Stimulated activated CD8-positive, alpha-beta memory T cell treated with anti-CD3 and anti-CD28 coated beads, Interleukin-4, amount 100 ng/mL, for 4 hours (primary cell): ENCODE measurements around the gene OBP2B.
A peak's percentile ranks its signal among the peaks of the same experiment; 100 is the strongest.
"Not testable (repeated sequence)": the region's sequence is repeated elsewhere in the genome, so short reads cannot be mapped to it uniquely, and the experiment has no call there.

Experiments
- DNase-seq, 2 donors: peaks; one replicate each; pipeline ENCODE4 v3.0.0-alpha.2; 2020; ENCODE audit warnings: low read depth in 2 of 2, low spot score in 1 of 2

The OBP2B gene

GRCh38 chr9:133238851-133239532 lies 29.9 kb upstream of the OBP2B start:
- DNase-seq = peak; percentile 10 to 20

- no peak for DNase-seq
Measured at GRCh38 chr9:133238272-133238850, 29.3 kb upstream of the OBP2B start.

- no peak for DNase-seq
Measured at GRCh38 chr9:133237035-133237731, 28.1 kb upstream of the OBP2B start.

GRCh38 chr9:133236291-133237034 lies 27.4 kb upstream of the OBP2B start:
- not testable (repeated sequence) for DNase-seq

- no peak for DNase-seq
Measured at GRCh38 chr9:133235549-133236222, 26.6 kb upstream of the OBP2B start.

- DNase-seq = no peak
Measured at GRCh38 chr9:133234577-133235322, 25.7 kb upstream of the OBP2B start.

GRCh38 chr9:133233681-133234432 lies 24.8 kb upstream of the OBP2B start:
- DNase-seq = no peak

GRCh38 chr9:133231934-133232568 lies 23.0 kb upstream of the OBP2B start:
- DNase-seq = not testable (repeated sequence)

GRCh38 chr9:133230514-133230913 lies 21.5 kb upstream of the OBP2B start:
- not testable (repeated sequence) for DNase-seq

- DNase-seq = no peak
Measured at GRCh38 chr9:133230093-133230492, 21.0 kb upstream of the OBP2B start.

- not testable (repeated sequence) for DNase-seq
Measured at GRCh38 chr9:133228474-133229193, 19.6 kb upstream of the OBP2B start.

GRCh38 chr9:133227996-133228395 lies 18.9 kb upstream of the OBP2B start:
- not testable (repeated sequence) for DNase-seq

- no peak for DNase-seq
Measured at GRCh38 chr9:133227242-133227860, 18.3 kb upstream of the OBP2B start.

GRCh38 chr9:133226219-133227171 lies 17.4 kb upstream of the OBP2B start:
- DNase-seq = no peak

- no peak for DNase-seq
Measured at GRCh38 chr9:133225171-133226011, 16.3 kb upstream of the OBP2B start.

- DNase-seq = no peak
Measured at GRCh38 chr9:133224762-133225161, 15.7 kb upstream of the OBP2B start.
